ENCODE data around the gene SPR.

Gene SPR

GRCh38 chr2:72897785-72898584, 10.8 kb downstream of the SPR start:
- TF ChIP-seq CTCF (IDR thresholded peaks at IDR 0.05; ENCODE audit: insufficient read depth, low read length, poor library complexity, severe bottlenecking): no peak
- no peaks in the 10 kb centered on the region for H3K36me3 ChIP-seq (ENCODE audit: low read length)
- no peaks in the 10 kb centered on the region for H3F3A ChIP-seq (ENCODE audit: insufficient read depth)
- no peak overlapping the region for H3K4me2 ChIP-seq (ENCODE audit: low read depth, low read length, poor library complexity, severe bottlenecking)
- H3K27ac ChIP-seq (ENCODE audit: low read depth, low read length): no peak overlapping the region
- H3K79me2 ChIP-seq (ENCODE audit: insufficient read depth, low read length): no peaks in the 10 kb centered on the region
- no peak overlapping the region for H3K4me3 ChIP-seq (ENCODE audit: insufficient read depth, low read length, poor library complexity, severe bottlenecking)
- H3K9me3 ChIP-seq (ENCODE audit: insufficient read depth, low read length): no peaks in the 10 kb centered on the region
- H2AFZ ChIP-seq (ENCODE audit: low read depth, low read length, severe bottlenecking): no peak overlapping the region
- H3K9ac ChIP-seq (ENCODE audit: low read length): no peak overlapping the region
- H3K9me2 ChIP-seq (replicated peaks; ENCODE audit: insufficient read depth, low read length): no peaks in the 10 kb centered on the region
- no peaks in the 10 kb centered on the region for H3K27me3 ChIP-seq (ENCODE audit: low read length)
- H4K20me1 ChIP-seq (ENCODE audit: low read depth, low read length): no peaks in the 10 kb centered on the region

GRCh38 chr2:72898585-72898906, 11.3 kb downstream of the SPR start:
- H3K36me3 ChIP-seq (ENCODE audit: low read length): no peaks in the 10 kb centered on the region
- H3K4me2 ChIP-seq (ENCODE audit: low read depth, low read length, poor library complexity, severe bottlenecking): no peak overlapping the region
- no peaks in the 10 kb centered on the region for H3K9me2 ChIP-seq (replicated peaks; ENCODE audit: insufficient read depth, low read length)
- TF ChIP-seq CTCF (IDR thresholded peaks at IDR 0.05; ENCODE audit: insufficient read depth, low read length, poor library complexity, severe bottlenecking): no peak
- no peak for TF ChIP-seq EZH2phosphoT487 (conservative IDR thresholded peaks at IDR 0.05; ENCODE audit: low read length)
- no peaks in the 10 kb centered on the region for H4K20me1 ChIP-seq (ENCODE audit: low read depth, low read length)
- no peak overlapping the region for H3K4me3 ChIP-seq (ENCODE audit: insufficient read depth, low read length, poor library complexity, severe bottlenecking)
- H3K27me3 ChIP-seq (ENCODE audit: low read length): no peaks in the 10 kb centered on the region
- H3K79me2 ChIP-seq (ENCODE audit: insufficient read depth, low read length): no peaks in the 10 kb centered on the region
- H2AFZ ChIP-seq (ENCODE audit: low read depth, low read length, severe bottlenecking): no peak overlapping the region
- H3K27ac ChIP-seq (ENCODE audit: low read depth, low read length): no peak overlapping the region
- no peak overlapping the region for H3K9ac ChIP-seq (ENCODE audit: low read length)
- H3F3A ChIP-seq (ENCODE audit: insufficient read depth): no peaks in the 10 kb centered on the region
- no peaks in the 10 kb centered on the region for H3K9me3 ChIP-seq (ENCODE audit: insufficient read depth, low read length)

GRCh38 chr2:72900191-72900825, 13.1 kb downstream of the SPR start:
- Histone ChIP-seq H2AFZ (ENCODE audit: low read depth, low read length, severe bottlenecking) (no peak overlapping the region), H4K20me1 (ENCODE audit: low read depth, low read length) (no peaks in the 10 kb centered on the region), H3K9me2 (replicated peaks; ENCODE audit: insufficient read depth, low read length) (no peaks in the 10 kb centered on the region), H3K27me3 (ENCODE audit: low read length) (no peaks in the 10 kb centered on the region), H3K36me3 (ENCODE audit: low read length) (no peaks in the 10 kb centered on the region), H3K27ac (ENCODE audit: low read depth, low read length) (no peak overlapping the region), H3F3A (ENCODE audit: insufficient read depth) (no peaks in the 10 kb centered on the region), H3K79me2 (ENCODE audit: insufficient read depth, low read length) (no peaks in the 10 kb centered on the region), H3K4me3 (ENCODE audit: insufficient read depth, low read length, poor library complexity, severe bottlenecking) (no peak overlapping the region), H3K9me3 (ENCODE audit: insufficient read depth, low read length) (no peaks in the 10 kb centered on the region), H3K9ac (ENCODE audit: low read length) (no peak overlapping the region), H3K4me2 (ENCODE audit: low read depth, low read length, poor library complexity, severe bottlenecking) (no peak overlapping the region)
- TF ChIP-seq EZH2phosphoT487 (conservative IDR thresholded peaks at IDR 0.05; ENCODE audit: low read length): no peak
- no peak for TF ChIP-seq CTCF (IDR thresholded peaks at IDR 0.05; ENCODE audit: insufficient read depth, low read length, poor library complexity, severe bottlenecking)
